Measurements from ENCODE around the gene ALX3. TPM values are rescaled to one million over a fixed set of nuclear protein-coding genes. Genes with fewer than 3 reads are reported as not detected.
A peak's percentile ranks its signal among the peaks of the same experiment; 100 is the strongest.
"Not testable (repeated sequence)": the region's sequence is repeated elsewhere in the genome, so short reads cannot be mapped to it uniquely, and the experiment has no call there.

ALX3 gene
- total RNA-seq, 1 experiment from 2014 or later, result not detected

GRCh38 chr1:110032327-110032726 lies 38.1 kb downstream of the ALX3 start:
- Mint-ChIP-seq H3K4me3 (ENCODE audit: low read depth, unreplicated experiment) (no peak overlapping the region), H3K4me1 (ENCODE audit: low read depth, unreplicated experiment) (peaks cover 28% of the 10 kb centered on the region), H3K9me3 (ENCODE audit: low read depth, unreplicated experiment) (no peaks in the 10 kb centered on the region), H3K36me3 (ENCODE audit: insufficient read depth, unreplicated experiment) (peaks cover 19% of the 10 kb centered on the region), H3K27ac (ENCODE audit: unreplicated experiment) (no peak overlapping the region), H3K27me3 (ENCODE audit: unreplicated experiment) (no peaks in the 10 kb centered on the region)
- no peak for TF ChIP-seq CTCF (IDR thresholded peaks at IDR 0.05; ENCODE audit: unreplicated experiment)
- intact Hi-C loops (cut with micrococcal nuclease; ENCODE audit: unreplicated experiment), result no loop called here
- CTCF ChIA-PET, result no interaction called here
- BruUV-seq (replicated peaks), result no TSS peak
- DNase-seq, result no peak

GRCh38 chr1:110030687-110031086 lies 39.8 kb downstream of the ALX3 start:
- H3K27me3 Mint-ChIP-seq (ENCODE audit: unreplicated experiment); BruUV-seq (replicated peaks); CTCF ChIA-PET; DNase-seq; H3K9me3 Mint-ChIP-seq (ENCODE audit: low read depth, unreplicated experiment); H3K27ac Mint-ChIP-seq (ENCODE audit: unreplicated experiment); intact Hi-C loops (cut with micrococcal nuclease; ENCODE audit: unreplicated experiment): not testable (repeated sequence)
- peaks cover 18% of the 10 kb centered on the region for H3K36me3 Mint-ChIP-seq (ENCODE audit: insufficient read depth, unreplicated experiment)
- H3K4me3 Mint-ChIP-seq (ENCODE audit: low read depth, unreplicated experiment), result peak overlapping the region; percentile 47
- H3K4me1 Mint-ChIP-seq (ENCODE audit: low read depth, unreplicated experiment), result peaks cover 28% of the 10 kb centered on the region

GRCh38 chr1:110024613-110025012 lies 45.9 kb downstream of the ALX3 start:
- H3K9me3 Mint-ChIP-seq (ENCODE audit: low read depth, unreplicated experiment), result no peaks in the 10 kb centered on the region
- no peak for TF ChIP-seq CTCF (IDR thresholded peaks at IDR 0.05; ENCODE audit: unreplicated experiment)
- H3K4me3 Mint-ChIP-seq (ENCODE audit: low read depth, unreplicated experiment), result no peak overlapping the region
- no peaks in the 10 kb centered on the region for H3K4me1 Mint-ChIP-seq (ENCODE audit: low read depth, unreplicated experiment)
- DNase-seq, result no peak
- intact Hi-C loops (cut with micrococcal nuclease; ENCODE audit: unreplicated experiment), result no loop called here
- CTCF ChIA-PET, result no interaction called here
- H3K27me3 Mint-ChIP-seq (ENCODE audit: unreplicated experiment), result no peaks in the 10 kb centered on the region
- peaks cover 14% of the 10 kb centered on the region for H3K36me3 Mint-ChIP-seq (ENCODE audit: insufficient read depth, unreplicated experiment)
- no TSS peak for BruUV-seq (replicated peaks)
- H3K27ac Mint-ChIP-seq (ENCODE audit: unreplicated experiment), result peak overlapping the region; percentile 7

GRCh38 chr1:110021285-110021684 lies 49.2 kb downstream of the ALX3 start:
- H3K36me3 Mint-ChIP-seq (ENCODE audit: insufficient read depth, unreplicated experiment), result peaks cover 16% of the 10 kb centered on the region
- BruUV-seq (replicated peaks), result no TSS peak

More at GRCh38 chr1:110021285-110021684, 49.2 kb downstream of the ALX3 start:
- Mint-ChIP-seq H3K4me1 (ENCODE audit: low read depth, unreplicated experiment) (no peaks in the 10 kb centered on the region), H3K4me3 (ENCODE audit: low read depth, unreplicated experiment) (no peak overlapping the region), H3K27ac (ENCODE audit: unreplicated experiment) (no peak overlapping the region), H3K27me3 (ENCODE audit: unreplicated experiment) (no peaks in the 10 kb centered on the region), H3K9me3 (ENCODE audit: low read depth, unreplicated experiment) (no peaks in the 10 kb centered on the region)
- CTCF ChIA-PET, result no interaction called here
- no peak for TF ChIP-seq CTCF (IDR thresholded peaks at IDR 0.05; ENCODE audit: unreplicated experiment)
- no peak for DNase-seq
- intact Hi-C loops (cut with micrococcal nuclease; ENCODE audit: unreplicated experiment), result no loop called here

All from Calu3 (cell line).